Measurements from ENCODE around the gene EHF.

DNA sequence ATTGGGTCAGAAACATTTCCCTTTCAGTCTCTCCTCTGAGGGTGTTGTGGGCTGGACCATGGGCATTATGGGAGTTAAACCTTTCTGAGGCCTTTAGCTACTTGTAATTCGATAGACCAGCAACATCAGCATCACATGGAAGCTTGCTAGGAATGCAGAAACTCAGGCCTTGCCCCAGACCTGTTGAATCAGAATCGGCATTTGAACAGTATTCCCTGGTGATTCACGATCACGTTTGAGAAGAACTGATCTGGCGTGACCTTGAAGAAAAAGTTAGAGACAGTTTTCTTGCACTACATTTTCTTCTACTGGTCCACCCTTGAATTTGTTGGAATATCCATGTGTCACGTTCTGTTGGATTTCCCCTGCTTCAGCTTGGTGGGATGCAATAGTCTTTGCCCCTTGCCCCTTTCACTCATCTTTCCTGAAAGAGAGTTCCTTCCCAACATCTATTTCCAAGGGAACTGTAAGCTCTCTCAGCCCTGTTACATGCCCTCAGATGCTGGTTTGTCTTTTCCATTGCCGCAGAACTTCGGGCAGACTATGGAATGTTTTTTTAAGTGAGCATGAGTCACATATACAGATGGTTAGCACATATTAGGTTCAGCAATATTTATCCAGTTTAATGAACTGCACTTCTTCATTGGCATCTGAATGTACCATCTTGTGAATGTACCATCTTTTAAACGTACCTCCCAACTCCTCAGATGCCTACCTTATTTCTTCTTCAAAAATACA lies 23.9 kb downstream of the EHF start:
- no peak for TF ChIP-seq YY1 (IDR thresholded peaks at IDR 0.05; ENCODE audit: low read depth, low read length)
- TF ChIP-seq, protein P1, sequence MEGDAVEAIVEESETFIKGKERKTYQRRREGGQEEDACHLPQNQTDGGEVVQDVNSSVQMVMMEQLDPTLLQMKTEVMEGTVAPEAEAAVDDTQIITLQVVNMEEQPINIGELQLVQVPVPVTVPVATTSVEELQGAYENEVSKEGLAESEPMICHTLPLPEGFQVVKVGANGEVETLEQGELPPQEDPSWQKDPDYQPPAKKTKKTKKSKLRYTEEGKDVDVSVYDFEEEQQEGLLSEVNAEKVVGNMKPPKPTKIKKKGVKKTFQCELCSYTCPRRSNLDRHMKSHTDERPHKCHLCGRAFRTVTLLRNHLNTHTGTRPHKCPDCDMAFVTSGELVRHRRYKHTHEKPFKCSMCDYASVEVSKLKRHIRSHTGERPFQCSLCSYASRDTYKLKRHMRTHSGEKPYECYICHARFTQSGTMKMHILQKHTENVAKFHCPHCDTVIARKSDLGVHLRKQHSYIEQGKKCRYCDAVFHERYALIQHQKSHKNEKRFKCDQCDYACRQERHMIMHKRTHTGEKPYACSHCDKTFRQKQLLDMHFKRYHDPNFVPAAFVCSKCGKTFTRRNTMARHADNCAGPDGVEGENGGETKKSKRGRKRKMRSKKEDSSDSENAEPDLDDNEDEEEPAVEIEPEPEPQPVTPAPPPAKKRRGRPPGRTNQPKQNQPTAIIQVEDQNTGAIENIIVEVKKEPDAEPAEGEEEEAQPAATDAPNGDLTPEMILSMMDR (IDR thresholded peaks at IDR 0.05; ENCODE audit: control extremely low read depth in 1 of 3, insufficient read depth in 1 of 3, low read depth in 1 of 3, low read length in 3 of 3): no peak
- TF ChIP-seq, protein P2, sequence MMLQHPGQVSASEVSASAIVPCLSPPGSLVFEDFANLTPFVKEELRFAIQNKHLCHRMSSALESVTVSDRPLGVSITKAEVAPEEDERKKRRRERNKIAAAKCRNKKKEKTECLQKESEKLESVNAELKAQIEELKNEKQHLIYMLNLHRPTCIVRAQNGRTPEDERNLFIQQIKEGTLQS (IDR thresholded peaks at IDR 0.05; ENCODE audit: insufficient read depth, low read depth, low read length): no peak
- TF ChIP-seq POLR2AphosphoS5 (IDR thresholded peaks at IDR 0.05; ENCODE audit: low read depth, low read length): no peak
- TF ChIP-seq TAF1 (IDR thresholded peaks at IDR 0.05; ENCODE audit: low read depth, low read length): no peak
- TF ChIP-seq CEBPB (IDR thresholded peaks at IDR 0.05; ENCODE audit: low read depth, low read length): no peak
- TF ChIP-seq ASH2L (IDR thresholded peaks at IDR 0.05; ENCODE audit: low read length): no peak
- no peak for TF ChIP-seq EZH2 (IDR thresholded peaks at IDR 0.05; ENCODE audit: low read depth, low read length, severe bottlenecking)
- TF ChIP-seq RAD21 (IDR thresholded peaks at IDR 0.05 in 1 of 2, conservative IDR thresholded peaks at IDR 0.05 in 1 of 2; ENCODE audit: low read depth in 2 of 2, low read length in 2 of 2): no peak
- TF ChIP-seq JUN (IDR thresholded peaks at IDR 0.05; ENCODE audit: low read depth, low read length): no peak
- TF ChIP-seq SP1 (IDR thresholded peaks at IDR 0.05; ENCODE audit: low read depth, low read length): no peak
